Hematopoietic multipotent progenitor cell treated with erythropoietin and hydrocortisone succinate and interleukin-3 and kit ligand, for 8 days (in vitro differentiated cells): Measurements from ENCODE around the gene GSTM3.

Experiments used
- DNase-seq: peaks from one replicate; pipeline ENCODE4 v3.0.0-alpha.2; 2015

GSTM3 gene

DNA sequence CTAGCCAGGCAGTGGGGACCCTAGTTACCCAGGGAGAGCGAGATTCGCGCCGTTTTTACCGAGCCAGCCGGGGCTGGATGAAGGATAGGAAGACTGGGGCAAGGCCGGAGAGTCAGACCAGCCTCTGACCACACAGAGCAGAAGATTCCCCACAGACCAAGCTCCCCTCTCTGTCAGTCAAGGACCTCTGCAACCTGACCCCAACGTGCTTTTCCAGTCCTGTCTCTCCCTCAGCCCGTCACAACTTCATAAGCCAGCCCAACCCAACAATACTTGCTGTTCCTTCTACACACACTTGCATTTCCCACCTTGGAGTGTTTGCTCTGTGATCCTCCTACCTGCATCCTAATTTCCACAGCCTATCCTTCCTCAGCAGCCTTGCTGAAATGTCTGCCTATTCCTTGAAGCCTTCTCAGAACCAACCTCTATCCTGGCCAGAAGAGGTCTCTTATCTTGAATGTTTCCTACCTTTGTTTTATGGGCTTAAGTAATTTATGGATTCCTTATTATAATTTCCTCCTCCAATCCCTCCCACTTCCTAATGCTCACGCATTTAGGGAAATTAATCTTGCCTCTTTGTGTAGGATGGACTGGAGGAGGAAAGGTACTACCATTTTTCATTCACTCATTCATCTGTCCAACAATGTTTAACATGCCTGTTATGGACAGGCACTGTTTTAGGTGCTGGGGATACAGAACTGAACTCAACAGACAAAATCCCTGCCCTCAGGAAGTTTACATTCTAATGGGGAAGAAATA lies at the start of gene GSTM3:
Gene GSTM3 (minus strand): TSS at position 424 of the 759 bp plus-strand sequence. CDS start 751 bp downstream, outside the sequence.
- DNase-seq: peak; percentile 21

GRCh38 chr1:109790329-109790728 lies 49.5 kb upstream of the GSTM3 start:
- DNase-seq: no peak

- DNase-seq: peak; percentile 44
These were observed 48.8 kb upstream of the GSTM3 start for GRCh38 chr1:109789551-109790180.

GRCh38 chr1:109788695-109789521 lies 48.1 kb upstream of the GSTM3 start:
- DNase-seq: peak; percentile 81

DNA sequence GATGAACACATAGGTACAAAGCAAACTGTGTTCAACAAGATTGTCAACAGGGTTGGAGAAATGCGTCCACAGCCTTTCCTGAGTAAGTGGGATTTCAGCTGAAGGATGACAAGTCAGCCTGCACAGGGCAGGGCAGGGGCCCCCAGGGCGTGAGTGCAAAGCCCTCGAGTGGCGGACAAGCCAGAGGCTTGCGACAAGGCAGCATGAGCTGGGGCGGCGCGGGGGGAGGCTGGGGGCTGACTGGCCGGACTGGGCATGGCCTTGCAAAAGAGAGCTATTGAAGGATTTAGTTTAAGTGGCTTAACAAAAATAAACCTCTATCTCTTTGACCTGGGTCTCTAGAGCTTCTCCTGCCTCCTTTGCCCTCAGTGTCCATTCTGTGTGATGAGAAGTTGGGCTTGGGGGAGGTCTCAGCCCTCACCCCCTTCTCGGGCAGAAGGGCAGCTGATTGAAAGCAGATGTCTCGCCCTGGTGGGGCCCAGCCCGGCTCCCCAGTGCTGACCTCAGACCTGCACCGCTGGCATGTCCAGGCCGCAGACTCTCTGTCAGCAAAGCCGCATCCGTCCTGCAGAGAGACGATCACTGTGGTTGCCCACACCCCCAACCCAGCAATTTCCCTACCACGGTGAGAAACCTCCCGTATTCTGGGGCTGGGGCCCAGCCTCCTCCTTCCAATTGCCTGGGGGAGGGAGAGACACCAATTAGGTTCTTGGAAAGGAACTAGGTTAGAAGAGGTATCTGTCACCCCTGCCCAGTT lies 47.2 kb upstream of the GSTM3 start:
- DNase-seq: no peak

DNA sequence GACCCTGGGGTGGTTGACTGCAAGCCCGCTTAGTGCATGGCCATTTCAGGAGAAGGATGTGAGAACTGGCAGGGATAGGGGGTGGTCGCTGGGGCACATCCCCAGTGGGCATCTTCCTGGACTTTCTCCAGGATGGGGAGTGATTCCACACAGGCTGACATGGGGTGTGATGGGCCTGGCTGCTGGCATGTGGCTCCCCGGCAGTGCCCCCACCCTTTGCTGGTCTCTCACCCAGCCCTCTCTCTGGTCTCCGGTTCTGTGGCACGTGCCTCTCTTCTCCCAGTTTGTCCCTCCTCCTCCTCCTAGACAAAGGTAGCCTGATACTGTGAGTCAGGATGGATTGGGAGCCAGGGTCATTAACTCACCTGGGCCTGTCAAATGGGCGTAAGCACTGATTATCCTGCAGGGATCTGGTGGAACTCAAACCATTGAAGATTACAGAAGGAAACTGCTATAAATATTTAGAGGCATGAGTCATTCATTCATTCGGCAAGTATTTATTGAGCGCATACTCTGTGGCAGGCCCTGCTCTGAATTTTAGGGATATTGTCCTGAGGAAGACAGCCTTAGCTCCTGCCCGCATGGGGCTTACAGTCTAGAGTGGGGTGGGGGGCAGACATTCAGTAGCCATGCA lies 46.5 kb upstream of the GSTM3 start:
- no peak for DNase-seq

GRCh38 chr1:109786531-109787021 lies 45.7 kb upstream of the GSTM3 start:
- DNase-seq: peak; percentile 90

- DNase-seq: no peak
These were observed 45.3 kb upstream of the GSTM3 start for GRCh38 chr1:109786112-109786480.

DNA sequence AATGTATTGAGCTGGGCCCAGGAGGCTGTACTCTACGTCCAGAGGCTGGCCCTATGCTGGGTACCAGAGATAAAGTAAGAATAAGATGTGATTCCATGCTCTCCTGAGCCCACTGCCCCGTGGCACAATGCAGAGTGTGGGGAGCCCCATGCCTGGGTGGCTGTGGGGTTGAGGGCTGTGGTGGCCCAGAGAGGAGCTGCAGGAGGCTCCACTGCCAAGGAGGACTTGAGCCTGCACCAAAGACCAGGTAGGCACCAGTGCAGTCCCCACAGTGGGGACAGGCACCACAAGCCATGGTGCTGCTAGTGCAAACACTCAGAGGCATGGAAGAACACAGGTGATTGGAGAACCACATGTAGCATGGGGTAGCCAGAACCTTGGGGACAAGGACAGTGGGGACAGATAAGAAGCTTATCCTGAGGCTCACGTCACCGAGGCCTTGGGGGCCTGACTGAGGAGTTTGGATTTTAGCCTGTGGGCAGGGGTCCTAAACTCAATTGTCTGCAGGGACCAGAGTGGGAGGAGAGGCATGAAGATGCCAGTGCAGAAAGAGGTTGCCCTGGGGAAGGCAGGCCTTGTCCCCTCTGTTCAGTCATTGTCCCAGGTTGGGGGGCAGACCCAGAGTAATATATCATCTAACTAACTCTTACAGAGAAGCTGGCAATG lies 44.7 kb upstream of the GSTM3 start:
- DNase-seq: no peak

GRCh38 chr1:109784551-109785252 lies 43.9 kb upstream of the GSTM3 start:
- no peak for DNase-seq

DNA sequence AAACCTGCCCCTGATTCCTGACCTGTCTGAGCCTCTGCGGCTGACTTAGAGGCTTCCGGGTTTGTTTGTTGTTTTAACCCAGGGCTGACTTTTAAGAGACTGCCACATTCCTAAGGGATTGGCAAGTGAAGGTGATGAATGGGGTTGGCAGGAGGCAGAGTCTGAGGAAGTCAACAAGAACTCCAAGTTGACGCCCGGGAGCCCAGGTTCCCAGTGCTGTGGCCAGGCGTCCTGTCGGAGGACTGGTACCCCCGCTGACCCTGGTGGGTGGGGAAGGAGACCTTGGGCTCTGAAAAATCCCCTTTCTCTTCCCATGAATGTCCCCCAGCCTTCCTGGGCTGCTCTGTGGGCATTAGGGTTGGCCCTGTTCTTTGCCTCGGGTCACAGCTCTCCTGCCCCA lies 42.6 kb upstream of the GSTM3 start:
- no peak for DNase-seq

- DNase-seq: no peak
These were observed 42.1 kb upstream of the GSTM3 start for GRCh38 chr1:109782927-109783326.

- no peak for DNase-seq
These were observed 41.7 kb upstream of the GSTM3 start for GRCh38 chr1:109782514-109782913.

DNA sequence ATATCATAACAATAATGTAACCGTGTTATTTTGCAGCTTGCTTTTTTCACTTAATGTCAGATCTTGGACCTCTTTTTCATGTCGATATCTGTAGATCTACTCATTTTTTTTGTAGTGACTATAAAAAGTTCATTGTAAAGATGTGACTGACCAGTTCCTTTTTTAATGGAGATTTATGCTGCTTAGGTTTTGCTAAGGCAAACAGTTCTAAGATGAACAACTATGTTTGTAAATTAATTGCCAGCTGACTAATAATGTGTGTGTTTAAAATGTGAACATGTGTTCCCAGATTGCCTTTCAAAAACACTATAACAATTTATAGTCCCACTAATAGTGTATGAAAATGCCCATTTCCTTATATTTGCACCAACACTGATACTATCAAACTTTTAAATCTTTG lies 41.0 kb upstream of the GSTM3 start:
- DNase-seq: no peak

- no peak for DNase-seq
These were observed 40.1 kb upstream of the GSTM3 start for GRCh38 chr1:109780982-109781381.

DNA sequence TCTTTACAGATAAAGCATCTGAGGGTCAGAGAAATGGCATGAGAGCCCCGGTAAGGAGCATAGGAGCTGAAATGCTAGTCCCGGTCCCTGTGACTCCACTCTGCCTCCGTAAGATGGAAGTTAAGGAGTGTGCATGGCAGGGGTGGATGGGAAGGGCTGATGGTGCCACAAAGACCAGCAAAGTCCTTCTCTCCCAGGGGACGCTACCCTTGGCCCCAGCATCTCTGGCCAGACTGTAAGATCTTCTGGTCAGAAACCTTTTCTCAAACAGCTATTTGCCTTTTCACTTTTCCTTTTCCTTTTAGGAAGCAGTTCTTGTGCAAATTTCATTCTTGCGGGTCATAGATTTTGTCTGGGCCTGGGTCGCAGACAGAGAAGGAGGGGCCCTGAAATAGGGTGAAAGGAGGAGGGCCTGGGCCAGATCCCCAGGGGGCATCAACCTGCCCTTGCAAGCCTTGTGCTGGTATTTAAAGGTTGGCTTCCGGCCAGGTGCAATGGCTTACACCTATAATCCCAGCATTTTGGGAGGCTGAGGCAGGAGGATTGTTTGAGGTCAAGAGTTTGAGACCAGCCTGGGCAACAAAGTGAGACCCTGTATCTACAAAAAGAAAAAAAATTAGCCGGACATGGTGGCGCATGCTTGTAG lies 37.3 kb upstream of the GSTM3 start:
- no peak for DNase-seq

DNA sequence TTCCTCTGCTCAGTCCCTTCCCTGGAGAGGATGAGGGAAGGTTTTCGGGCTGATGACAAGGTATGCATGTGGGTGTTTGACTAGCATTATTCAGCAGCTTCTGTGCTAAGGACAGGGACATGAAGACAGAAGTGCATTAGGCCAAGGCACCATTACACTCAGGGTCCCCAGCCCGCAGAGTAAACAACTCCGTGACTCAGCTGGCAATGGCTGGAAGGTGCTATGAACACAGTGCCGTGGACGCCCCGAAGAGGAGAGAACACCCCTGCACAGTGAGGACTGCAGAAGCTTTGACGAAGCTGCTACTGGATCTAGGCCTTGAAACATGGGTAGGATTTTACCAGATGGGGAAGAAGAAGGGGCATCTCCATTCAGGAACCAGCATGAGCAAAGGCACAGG lies 36.6 kb upstream of the GSTM3 start:
- no peak for DNase-seq

DNA sequence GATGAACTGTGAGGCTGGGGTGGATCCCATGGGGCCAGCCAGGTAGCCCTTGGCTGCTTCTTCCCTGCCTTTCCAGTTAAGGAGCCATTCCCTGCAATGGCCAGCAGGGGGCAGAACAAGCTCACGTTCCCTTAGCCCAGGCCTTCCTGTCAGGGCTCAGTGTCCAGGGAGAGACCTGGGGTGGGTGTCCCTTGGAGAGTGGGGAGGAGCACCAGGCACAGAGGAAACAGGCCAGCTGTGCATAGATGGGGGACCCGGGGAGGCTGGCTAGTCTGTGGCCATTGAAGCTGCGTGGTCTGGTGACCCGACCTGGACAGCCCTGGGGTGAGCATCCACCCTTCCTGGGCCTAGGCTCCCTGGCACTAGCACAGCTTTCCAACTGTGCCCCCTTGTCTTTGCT lies 36.1 kb upstream of the GSTM3 start:
- peak; percentile 91 for DNase-seq

GRCh38 chr1:109776206-109776835 lies 35.5 kb upstream of the GSTM3 start:
- no peak for DNase-seq

DNA sequence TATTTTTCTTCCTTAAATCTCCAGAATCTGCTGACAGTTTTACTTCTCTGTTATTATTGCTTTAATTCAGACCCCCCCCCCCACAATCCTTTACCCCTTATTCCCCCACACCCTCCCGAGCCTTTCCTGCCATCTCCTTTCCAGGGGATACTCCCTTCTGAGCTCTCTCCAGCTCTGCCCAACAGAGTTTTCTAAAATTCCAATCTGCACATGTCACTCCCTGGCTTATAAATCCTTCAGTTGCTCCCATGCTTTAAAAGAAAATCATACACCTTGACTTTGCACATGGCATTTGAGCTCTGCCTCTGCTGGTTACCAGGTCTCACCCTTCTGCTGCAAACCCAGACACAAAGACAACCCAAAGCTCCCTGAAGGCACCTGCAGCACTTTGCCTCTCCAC lies 34.6 kb upstream of the GSTM3 start:
- DNase-seq: no peak
